ENCODE data around the gene PHKB. TPM values are rescaled to one million over a fixed set of nuclear protein-coding genes. Genes with fewer than 3 reads are reported as not detected.

Gene PHKB
- total RNA-seq, 1 experiment from 2014 or later, result 38.8 TPM

DNA sequence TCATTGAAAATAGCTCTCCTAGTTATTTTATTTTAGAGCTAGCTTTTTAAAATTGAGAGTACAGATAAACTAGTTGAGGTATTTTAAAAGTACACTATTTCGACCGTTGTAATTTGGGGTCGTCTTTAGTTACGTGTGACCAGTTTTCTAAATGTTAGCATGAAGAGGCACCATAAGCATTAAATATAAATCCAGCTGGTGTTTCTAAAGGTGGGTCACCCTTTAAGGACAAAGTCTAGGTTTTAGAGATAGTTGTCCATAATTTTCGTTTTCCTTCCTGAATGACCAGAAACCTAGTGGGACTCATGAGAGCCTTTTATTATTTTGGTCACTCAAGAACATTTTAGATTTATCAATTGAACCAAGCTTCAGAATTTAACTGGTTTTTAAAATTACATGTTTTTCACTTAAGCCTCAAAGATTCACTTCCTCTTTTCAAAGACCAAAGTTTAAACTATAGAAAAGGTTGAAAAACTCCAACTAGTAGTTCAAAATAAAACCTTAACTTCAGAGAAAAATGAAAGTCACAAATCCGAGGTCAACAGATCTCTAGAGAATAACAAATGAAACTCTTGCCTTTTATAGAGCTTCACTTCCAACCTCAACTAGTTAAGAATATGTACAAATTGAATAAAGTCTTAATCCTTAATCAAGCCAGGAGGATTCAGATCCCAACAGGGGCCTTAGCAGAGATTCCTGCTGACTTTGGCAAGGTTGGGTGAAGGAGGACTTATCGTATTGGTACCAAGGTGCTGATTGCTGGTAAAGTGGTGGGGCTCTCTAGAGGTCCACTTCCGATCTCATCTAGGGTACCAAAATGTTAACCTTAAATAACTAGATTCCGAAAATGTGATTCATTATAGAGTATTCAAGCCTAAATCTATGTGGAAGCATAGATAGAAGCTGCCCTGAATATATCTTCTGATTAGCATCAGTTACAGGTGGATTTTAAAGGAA is 32.5 kb downstream of the PHKB start:
- H3K14ac ChIP-seq (ENCODE audit: insufficient read depth, low read length), result no peak overlapping the region
- H2BK120ac ChIP-seq (ENCODE audit: low read depth, low read length, poor library complexity, severe bottlenecking), result no peak overlapping the region
- H2AK5ac ChIP-seq (ENCODE audit: insufficient read length, low read length), result no peak overlapping the region
- peaks cover 9% of the 10 kb centered on the region; the same call in 1 of the 2 replicates for H3K4me1 ChIP-seq (ENCODE audit: insufficient read depth, low read length)
- H3K79me2 ChIP-seq (ENCODE audit: insufficient read depth, low read length), result no peaks in the 10 kb centered on the region
- Mint-ChIP-seq H3K27me3 (ENCODE audit: low read depth) (no peaks in the 10 kb centered on the region), H3K4me1 (peaks cover 22% of the 10 kb centered on the region in 2 experiments), H3K27ac (no peak overlapping the region), H3K36me3 (ENCODE audit: insufficient read depth in 1 of 3, low read depth in 3 of 3) (peaks cover 9 to 34% (median 23%) of the 10 kb centered on the region in 3 experiments; a peak in 6 of 7 replicates), H3K4me3 (no peak overlapping the region), H3K9me3 (peaks cover 8 to 14% of the 10 kb centered on the region in 2 experiments; a peak in 4 of 5 replicates)
- no peaks in the 10 kb centered on the region for H3K23me2 ChIP-seq (ENCODE audit: insufficient read length, low read depth, low read length, poor library complexity, severe bottlenecking)
- no peak for DNase-seq
- no peak overlapping the region for H2AFZ ChIP-seq (ENCODE audit: low read length)
- H3K27ac ChIP-seq (ENCODE audit: insufficient read length, low read depth, low read length), result no peak overlapping the region
- H2BK20ac ChIP-seq (ENCODE audit: low read depth, low read length, poor library complexity, severe bottlenecking), result no peak overlapping the region
- no peak overlapping the region for H3K23ac ChIP-seq (ENCODE audit: insufficient read length, low read depth, low read length)
- TF ChIP-seq, protein P1, sequence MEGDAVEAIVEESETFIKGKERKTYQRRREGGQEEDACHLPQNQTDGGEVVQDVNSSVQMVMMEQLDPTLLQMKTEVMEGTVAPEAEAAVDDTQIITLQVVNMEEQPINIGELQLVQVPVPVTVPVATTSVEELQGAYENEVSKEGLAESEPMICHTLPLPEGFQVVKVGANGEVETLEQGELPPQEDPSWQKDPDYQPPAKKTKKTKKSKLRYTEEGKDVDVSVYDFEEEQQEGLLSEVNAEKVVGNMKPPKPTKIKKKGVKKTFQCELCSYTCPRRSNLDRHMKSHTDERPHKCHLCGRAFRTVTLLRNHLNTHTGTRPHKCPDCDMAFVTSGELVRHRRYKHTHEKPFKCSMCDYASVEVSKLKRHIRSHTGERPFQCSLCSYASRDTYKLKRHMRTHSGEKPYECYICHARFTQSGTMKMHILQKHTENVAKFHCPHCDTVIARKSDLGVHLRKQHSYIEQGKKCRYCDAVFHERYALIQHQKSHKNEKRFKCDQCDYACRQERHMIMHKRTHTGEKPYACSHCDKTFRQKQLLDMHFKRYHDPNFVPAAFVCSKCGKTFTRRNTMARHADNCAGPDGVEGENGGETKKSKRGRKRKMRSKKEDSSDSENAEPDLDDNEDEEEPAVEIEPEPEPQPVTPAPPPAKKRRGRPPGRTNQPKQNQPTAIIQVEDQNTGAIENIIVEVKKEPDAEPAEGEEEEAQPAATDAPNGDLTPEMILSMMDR (conservative IDR thresholded peaks at IDR 0.05), result no peak
- H3K9me3 ChIP-seq (ENCODE audit: control insufficient read depth, low read depth, low read length), result peaks cover 8% of the 10 kb centered on the region
- H3K9ac ChIP-seq (ENCODE audit: extremely low read depth, insufficient read length, low read length), result no peak overlapping the region
- no peak overlapping the region for H4K8ac ChIP-seq (replicated peaks; ENCODE audit: insufficient read length, low read depth, low read length)
- WGBS (ENCODE audit: extremely low coverage, insufficient read length, low lambda C conversion rate), result no CpG with 5 or more reads among the region's 9 CpGs
- no peak overlapping the region for H3K18ac ChIP-seq (ENCODE audit: insufficient read length, low read depth, low read length)
- no peaks in the 10 kb centered on the region for H3K79me1 ChIP-seq (ENCODE audit: insufficient read depth, low read depth, low read length, poor library complexity, severe bottlenecking)
- no peak overlapping the region for H2BK15ac ChIP-seq (ENCODE audit: low read depth, low read length)
- no peak overlapping the region for H3T11ph ChIP-seq (ENCODE audit: low read length)
- no peaks in the 10 kb centered on the region for H3K27me3 ChIP-seq (ENCODE audit: insufficient read depth, low read length)
- no peak overlapping the region for H2BK12ac ChIP-seq (ENCODE audit: insufficient read length, low read depth, low read length)
- no peak overlapping the region for H4K91ac ChIP-seq (ENCODE audit: insufficient read length, low read depth, low read length)
- no peak overlapping the region for H3K4ac ChIP-seq (ENCODE audit: low read depth, low read length)
- H3K4me2 ChIP-seq (ENCODE audit: insufficient read depth, insufficient read length, low read length), result no peak overlapping the region
- H3K56ac ChIP-seq (ENCODE audit: insufficient read length, low read depth, low read length), result no peak overlapping the region
- no peak overlapping the region for H2BK5ac ChIP-seq (ENCODE audit: insufficient read length, low read length)
- no peaks in the 10 kb centered on the region for H4K20me1 ChIP-seq (ENCODE audit: control insufficient read depth, insufficient read depth, insufficient read length)
- no peak overlapping the region for H4K5ac ChIP-seq (ENCODE audit: insufficient read length, low read depth, low read length)
